AG04450 (cell line): ENCODE measurements around the gene SEMA4D. TPM values are rescaled to one million over a fixed set of nuclear protein-coding genes. Genes with fewer than 3 reads are reported as not detected.

Experiments used
- CTCF ChIA-PET: fragments of 300-600, 350-600 bp; formaldehyde crosslinking; extraction: SDS; loops from one replicate; lab custom pipeline; 2022; ENCODE audit warnings: antibody characterized with exemption, inconsistent platforms; lab: Charles Lee
- POLR2A ChIA-PET: fragments of 350-600 bp; formaldehyde crosslinking; extraction: SDS; loops from one replicate; lab custom pipeline; 2021; ENCODE audit warnings: antibody characterized with exemption, inconsistent platforms; lab: Yijun Ruan, JAX
- DNase-seq: peaks from one replicate; pipeline ENCODE4 v3.0.0-alpha.2; 2011; ENCODE audit warnings: low read depth, low spot score
- H3K27ac ChIP-seq: one replicate; pipeline ENCODE4 v1.5.1; 2012; ENCODE audit warnings: low read depth, low read length, control low read depth
- H3K27me3 ChIP-seq: one replicate; pipeline ENCODE4 v1.6.0; 2012; ENCODE audit warnings: low read length; ENCODE audit not compliant: control insufficient read depth, insufficient read depth
- H3K4me3 ChIP-seq: 2 replicates; pipeline ENCODE4 v1.5.1; 2011; ENCODE audit warnings: mild to moderate bottlenecking, low read depth, low read length, control low read depth
- H3K9me3 ChIP-seq: 2 replicates; pipeline ENCODE4 v1.5.1; 2012; ENCODE audit warnings: low read length; ENCODE audit not compliant: control insufficient read depth, insufficient read depth
- polyA plus RNA-seq: library from polyadenylated mRNA; depleted of rRNA; stranded (reverse); fragments of >200 nt; gene quantifications from 2 replicates; pipeline ENCODE4 v1.2.3, GENCODE V29; 2011
- TF ChIP-seq, protein P1 (sequence below): IDR thresholded peaks from 2 replicates; pipeline ENCODE4 v1.5.1; 2011; ENCODE audit warnings: low read depth, low read length, control low read depth, inconsistent platforms

The SEMA4D gene
- polyA plus RNA-seq, 1 experiment, result 2.8 TPM

DNA sequence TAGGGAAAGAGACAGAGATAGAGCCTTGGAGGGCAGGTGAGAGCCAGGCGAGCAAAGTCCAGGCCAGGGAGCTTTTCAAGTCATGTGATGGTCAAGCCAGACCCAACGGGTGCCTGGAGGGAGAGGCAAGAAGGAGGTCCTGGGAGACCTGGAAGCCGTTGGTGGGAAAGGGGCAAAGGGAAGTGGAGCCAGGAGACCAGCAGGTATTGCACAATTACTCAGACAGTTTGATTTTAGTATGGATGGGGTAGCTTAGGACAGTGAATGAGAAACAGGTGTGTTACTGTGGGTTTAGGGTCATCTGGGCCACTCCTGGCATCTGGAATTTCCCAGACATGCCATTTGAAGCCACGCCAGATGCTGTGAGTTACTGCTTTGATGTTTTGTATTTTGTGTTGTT is 174.5 kb downstream of the SEMA4D start:
- TF ChIP-seq, protein P1, sequence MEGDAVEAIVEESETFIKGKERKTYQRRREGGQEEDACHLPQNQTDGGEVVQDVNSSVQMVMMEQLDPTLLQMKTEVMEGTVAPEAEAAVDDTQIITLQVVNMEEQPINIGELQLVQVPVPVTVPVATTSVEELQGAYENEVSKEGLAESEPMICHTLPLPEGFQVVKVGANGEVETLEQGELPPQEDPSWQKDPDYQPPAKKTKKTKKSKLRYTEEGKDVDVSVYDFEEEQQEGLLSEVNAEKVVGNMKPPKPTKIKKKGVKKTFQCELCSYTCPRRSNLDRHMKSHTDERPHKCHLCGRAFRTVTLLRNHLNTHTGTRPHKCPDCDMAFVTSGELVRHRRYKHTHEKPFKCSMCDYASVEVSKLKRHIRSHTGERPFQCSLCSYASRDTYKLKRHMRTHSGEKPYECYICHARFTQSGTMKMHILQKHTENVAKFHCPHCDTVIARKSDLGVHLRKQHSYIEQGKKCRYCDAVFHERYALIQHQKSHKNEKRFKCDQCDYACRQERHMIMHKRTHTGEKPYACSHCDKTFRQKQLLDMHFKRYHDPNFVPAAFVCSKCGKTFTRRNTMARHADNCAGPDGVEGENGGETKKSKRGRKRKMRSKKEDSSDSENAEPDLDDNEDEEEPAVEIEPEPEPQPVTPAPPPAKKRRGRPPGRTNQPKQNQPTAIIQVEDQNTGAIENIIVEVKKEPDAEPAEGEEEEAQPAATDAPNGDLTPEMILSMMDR, result no peak
- Histone ChIP-seq H3K27me3 (no peaks in the 10 kb centered on the region), H3K9me3 (no peaks in the 10 kb centered on the region), H3K27ac (no peak overlapping the region), H3K4me3 (no peak overlapping the region)
- ChIA-PET CTCF (interaction anchor here (10.0 kb wide), 1 partner anchor 226 kb away, joined by 68 read pairs; no protein-coding TSS in a partner anchor), POLR2A (no interaction called here)
- no peak for DNase-seq

DNA sequence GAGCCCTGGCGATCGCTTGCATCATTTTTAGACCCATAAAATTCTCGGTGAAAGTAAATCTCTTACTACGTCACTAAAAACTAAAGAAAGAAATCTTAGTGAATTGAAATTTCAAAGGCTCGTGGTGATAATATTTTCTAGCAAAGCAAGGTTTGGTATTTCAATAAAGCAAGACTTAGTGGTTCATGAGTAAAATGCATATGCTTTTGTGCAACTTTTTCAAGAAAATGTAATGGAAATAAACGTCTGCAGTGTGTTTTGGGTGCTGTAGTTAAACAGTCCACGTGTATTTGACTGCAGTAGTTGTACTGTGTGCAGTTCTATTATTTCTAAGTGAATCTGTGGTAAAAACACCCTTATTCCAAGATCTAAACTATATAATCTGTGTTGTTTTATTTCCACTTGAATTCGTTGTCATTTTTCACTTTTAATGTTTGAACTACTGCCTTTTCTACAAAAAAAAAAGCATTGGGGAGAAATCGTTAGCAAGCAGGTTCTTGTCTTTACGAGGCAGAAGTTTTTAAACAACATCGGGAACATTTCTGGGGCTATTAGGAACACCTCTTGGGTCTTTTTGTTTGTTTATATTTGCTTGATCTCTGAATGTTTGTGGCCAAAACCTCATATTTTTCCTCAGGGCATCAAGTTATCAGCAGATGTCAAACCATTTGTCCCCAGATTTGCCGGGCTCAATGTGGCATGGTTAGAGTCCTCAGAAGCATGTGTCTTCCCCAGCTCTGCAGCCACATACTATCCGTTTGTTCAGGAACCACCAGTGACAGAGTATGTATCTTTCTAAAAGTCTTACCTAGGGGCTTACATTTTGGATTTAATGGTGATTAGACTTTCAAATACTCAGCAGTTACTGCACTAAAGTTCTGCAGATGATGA is 178.7 kb downstream of the SEMA4D start:
- TF ChIP-seq, protein P1, result no peak
- ChIA-PET POLR2A (interaction anchor here (0.6 to 1.0 kb wide), 3 partner anchors 9 to 230 kb away, joined by 3 to 7 read pairs (median 3); partner anchors contain the start of gene CKS2), CTCF (interaction anchor here (0.6 to 10.0 kb wide), 15 partner anchors 10 to 257 kb away, joined by 3 to 68 read pairs (median 3); no protein-coding TSS in a partner anchor)
- DNase-seq, result no peak
- Histone ChIP-seq H3K4me3 (peak overlapping the region; percentile 71), H3K27me3 (no peaks in the 10 kb centered on the region), H3K27ac (peak overlapping the region; percentile 97), H3K9me3 (no peaks in the 10 kb centered on the region)

DNA sequence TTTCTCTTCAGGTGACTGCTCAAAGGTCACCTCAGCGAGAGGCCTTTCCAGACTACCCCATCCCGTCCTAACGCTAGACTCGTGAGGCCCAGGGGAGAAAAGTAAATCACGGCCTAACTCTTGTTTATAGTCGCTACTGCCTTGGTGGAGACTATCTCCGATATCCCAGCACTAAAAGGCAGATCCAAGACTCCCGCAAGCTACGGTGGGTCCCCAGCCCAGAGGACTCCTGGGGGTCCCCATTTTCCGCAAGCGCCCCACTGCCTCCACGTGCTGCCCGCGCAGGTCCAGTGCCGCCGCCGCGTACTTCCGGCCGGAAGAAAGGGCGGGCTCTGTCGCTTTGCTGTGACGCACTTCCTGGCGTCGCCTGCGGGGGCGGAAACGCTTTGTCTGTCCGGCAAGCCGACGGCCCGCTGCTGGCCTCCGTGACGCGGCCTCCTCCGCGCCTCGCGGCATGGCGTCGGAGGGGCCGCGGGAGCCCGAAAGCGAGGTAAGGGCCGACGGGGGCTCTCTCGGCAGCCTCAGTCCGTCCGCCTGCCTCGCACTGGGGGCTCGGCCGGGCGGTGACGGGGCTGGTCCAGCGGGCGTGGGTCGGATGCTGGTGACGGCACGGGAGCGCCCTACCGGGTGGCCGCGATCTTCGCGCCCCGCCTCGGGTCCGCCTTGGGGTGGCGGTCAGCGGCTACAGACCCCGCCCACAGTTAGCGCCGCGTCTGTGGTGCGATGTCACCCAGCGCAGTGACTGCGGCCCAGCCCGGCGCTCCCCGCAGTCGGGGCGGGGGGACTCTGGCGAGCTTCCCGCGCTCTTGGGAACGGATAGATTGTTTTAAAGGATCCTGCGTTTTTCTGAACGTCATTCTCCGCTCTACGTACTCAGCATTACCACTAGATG is 179.5 kb downstream of the SEMA4D start, which contains the start of gene SECISBP2:
Gene SECISBP2 (plus strand): TSS at position 378 of the 892 bp plus-strand sequence. CDS start 77 bp downstream, at position 455.
- H3K9me3 ChIP-seq, result no peaks in the 10 kb centered on the region
- H3K27ac ChIP-seq, result peak within 1 kb of the TSS; percentile 97
- ChIA-PET POLR2A (interaction anchor here (0.6 to 1.0 kb wide), 3 partner anchors 8 to 231 kb away, joined by 3 to 7 read pairs (median 3); partner anchors contain the start of gene CKS2), CTCF (interaction anchor here (0.6 to 2.2 kb wide), 18 partner anchors 9 to 257 kb away, joined by 3 to 21 read pairs (median 3); no protein-coding TSS in a partner anchor)
- DNase-seq, result peak; percentile 93
- H3K27me3 ChIP-seq, result no peaks in the 10 kb centered on the region
- TF ChIP-seq, protein P1, result peak; percentile 82
- H3K4me3 ChIP-seq, result peak within 1 kb of the TSS; percentile 71

DNA sequence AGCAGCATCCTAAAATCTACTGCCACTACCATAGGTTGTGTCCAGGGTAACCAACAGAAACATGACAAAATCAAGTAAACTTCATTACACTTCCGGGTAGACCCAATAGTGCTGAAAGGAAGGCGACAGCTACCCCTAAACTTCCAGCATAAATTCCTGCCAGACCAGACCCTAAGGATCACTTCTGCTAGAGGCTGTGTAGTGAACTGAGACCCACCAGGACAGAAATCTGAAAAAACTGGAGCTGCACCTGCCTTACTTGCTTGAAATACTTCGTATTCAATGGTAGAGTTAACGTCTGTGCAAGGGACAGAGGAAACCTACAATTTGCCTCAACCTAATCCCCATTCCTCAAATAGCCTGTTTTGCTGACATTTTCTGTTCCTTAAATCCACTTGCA is 180.6 kb downstream of the SEMA4D start:
- H3K27me3 ChIP-seq, result no peaks in the 10 kb centered on the region
- CTCF ChIA-PET, result interaction anchor here (2.2 kb wide), 1 partner anchor 232 kb away, joined by 21 read pairs; no protein-coding TSS in a partner anchor
- no peaks in the 10 kb centered on the region for H3K9me3 ChIP-seq
- H3K4me3 ChIP-seq, result no peak overlapping the region
- H3K27ac ChIP-seq, result no peak overlapping the region
- DNase-seq, result no peak
- POLR2A ChIA-PET, result no interaction called here
- TF ChIP-seq, protein P1, result no peak
